GM20000 (cell line): Measurements from ENCODE around the gene YIF1B.
"Not testable (repeated sequence)": the region's sequence is repeated elsewhere in the genome, so short reads cannot be mapped to it uniquely, and the experiment has no call there.

ENCODE experiments used
- DNase-seq: peaks from one replicate; pipeline ENCODE4 v3.0.0; 2012; ENCODE audit warnings: low spot score
- CTCF ChIP-seq: IDR thresholded peaks from 2 replicates; pipeline ENCODE4 v1.5.1; 2012; ENCODE audit warnings: mild to moderate bottlenecking, control low read depth; ENCODE audit errors: extremely low read depth, missing control alignments

Gene YIF1B

GRCh38 chr19:38346837-38347236 is 31.1 kb upstream of the YIF1B start:
- no peak for DNase-seq
- TF ChIP-seq CTCF = no peak

- TF ChIP-seq CTCF = no peak
- no peak for DNase-seq
These were observed 25.2 kb upstream of the YIF1B start for GRCh38 chr19:38340927-38341326.

- not testable (repeated sequence) for DNase-seq
These were observed 23.3 kb upstream of the YIF1B start for GRCh38 chr19:38339011-38339410.

GRCh38 chr19:38337360-38337653 is 21.6 kb upstream of the YIF1B start:
- no peak for TF ChIP-seq CTCF
- no peak for DNase-seq

- no peak for TF ChIP-seq CTCF
- DNase-seq = peak; percentile 92
These were observed 21.1 kb upstream of the YIF1B start for GRCh38 chr19:38336638-38337359.

- peak; percentile 92 for DNase-seq
- no peak for TF ChIP-seq CTCF
These were observed 20.3 kb upstream of the YIF1B start for GRCh38 chr19:38335949-38336637.

GRCh38 chr19:38333245-38333644 is 17.5 kb upstream of the YIF1B start:
- no peak for DNase-seq
- TF ChIP-seq CTCF = no peak

- TF ChIP-seq CTCF = no peak
- no peak for DNase-seq
These were observed 16.0 kb upstream of the YIF1B start for GRCh38 chr19:38331728-38332127.
